ELR (cell line): ENCODE data around the gene MEIS3.

ENCODE experiments used
- DNase-seq: peaks from one replicate; pipeline ENCODE4 v3.0.0-alpha.2; 2015; ENCODE audit warnings: low read depth

MEIS3 gene

GRCh38 chr19:47435883-47436417 lies 16.6 kb upstream of the MEIS3 start:
- DNase-seq: no peak

- DNase-seq: no peak
These were observed 15.9 kb upstream of the MEIS3 start for GRCh38 chr19:47435196-47435595.

GRCh38 chr19:47434088-47434487 lies 14.8 kb upstream of the MEIS3 start:
- DNase-seq: no peak

- DNase-seq: peak; percentile 21
These were observed 13.8 kb upstream of the MEIS3 start for GRCh38 chr19:47433121-47433520.

- DNase-seq: no peak
These were observed 13.2 kb upstream of the MEIS3 start for GRCh38 chr19:47432499-47432898.

- no peak for DNase-seq
These were observed 12.8 kb upstream of the MEIS3 start for GRCh38 chr19:47432091-47432490.

GRCh38 chr19:47430041-47430802 lies 10.9 kb upstream of the MEIS3 start:
- peak; percentile 43 for DNase-seq

GRCh38 chr19:47429140-47429793 lies 9.9 kb upstream of the MEIS3 start:
- DNase-seq: no peak

- peak; percentile 99 for DNase-seq
These were observed 9.0 kb upstream of the MEIS3 start for GRCh38 chr19:47428177-47428894.

- DNase-seq: peak; percentile 70
These were observed 8.2 kb upstream of the MEIS3 start for GRCh38 chr19:47427241-47428176.

- DNase-seq: no peak
These were observed 4.0 kb upstream of the MEIS3 start for GRCh38 chr19:47423203-47423882.

- no peak for DNase-seq
These were observed 3.3 kb upstream of the MEIS3 start for GRCh38 chr19:47422417-47423163.

GRCh38 chr19:47421844-47422395 lies 2.6 kb upstream of the MEIS3 start:
- peak; percentile 33 for DNase-seq

- DNase-seq: no peak
These were observed 2.0 kb upstream of the MEIS3 start for GRCh38 chr19:47421244-47421786.

- DNase-seq: no peak
These were observed 462 bp upstream of the MEIS3 start for GRCh38 chr19:47419789-47420188.

- DNase-seq: no peak
These were observed 666 bp downstream of the MEIS3 start for GRCh38 chr19:47418692-47419029.

GRCh38 chr19:47417746-47418691 lies 1.3 kb downstream of the MEIS3 start:
- DNase-seq: peak; percentile 15

- DNase-seq: no peak
These were observed 2.1 kb downstream of the MEIS3 start for GRCh38 chr19:47417107-47417745.
